ENCODE data around the gene ALPG. TPM values are rescaled to one million over a fixed set of nuclear protein-coding genes. Genes with fewer than 3 reads are reported as not detected.
"Not testable (repeated sequence)": the region's sequence is repeated elsewhere in the genome, so short reads cannot be mapped to it uniquely, and the experiment has no call there.

The ALPG gene
- total RNA-seq, 2 donors from 2014 or later, result not detected

DNA sequence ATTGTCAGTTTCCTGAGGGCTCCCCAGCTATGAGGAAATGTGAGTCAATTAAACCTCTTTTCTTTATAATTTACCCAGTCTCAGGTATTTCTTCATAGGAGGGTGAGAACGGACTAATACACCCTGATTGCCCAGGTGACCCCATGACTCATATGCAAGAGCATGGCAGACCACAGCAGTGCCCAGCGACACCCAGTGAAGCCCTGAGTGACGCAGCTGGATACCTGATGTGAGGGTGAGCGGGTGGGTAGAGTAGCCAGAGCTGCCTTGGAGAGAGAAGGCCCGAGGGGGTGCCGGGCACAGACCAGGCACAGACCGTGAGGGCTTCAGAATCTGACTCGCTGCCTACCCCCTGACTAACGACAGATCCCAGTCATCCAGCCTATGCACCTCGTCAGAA is 15.4 kb downstream of the ALPG start:
- DNase-seq, result no peak
- Mint-ChIP-seq H3K4me1 (ENCODE audit: low read depth) (no peaks in the 10 kb centered on the region), H3K9me3 (peaks cover 1 to 7% of the 10 kb centered on the region in 2 donors), H3K36me3 (ENCODE audit: insufficient read depth in 2 of 2) (peaks cover 0 to 7% of the 10 kb centered on the region in 2 donors), H3K4me3 (peak overlapping the region; percentile 11 to 45), H3K27me3 (ENCODE audit: low read depth) (peaks cover 40% of the 10 kb centered on the region), H3K27ac (no peak overlapping the region)
- no peak for ATAC-seq (replicated peaks in 1 of 2)

DNA sequence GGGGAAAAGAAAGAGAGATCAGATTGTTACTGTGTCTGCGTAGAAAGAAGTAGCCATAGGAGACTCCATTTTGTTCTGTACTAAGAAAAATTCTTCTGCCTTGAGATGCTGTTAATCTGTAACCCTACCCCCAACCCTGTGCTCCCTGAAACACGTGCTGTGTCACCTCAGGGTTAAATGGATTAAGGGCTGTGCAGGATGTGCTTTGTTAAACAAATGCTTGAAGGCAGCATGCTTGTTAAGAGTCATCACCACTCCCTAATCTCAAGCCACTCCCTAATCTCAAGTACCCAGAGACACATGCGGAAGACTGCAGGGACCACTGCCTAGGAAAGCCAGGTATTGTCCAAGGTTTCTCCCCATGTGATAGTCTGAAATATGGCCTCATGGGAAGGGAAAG is 16.4 kb downstream of the ALPG start:
- H3K27ac Mint-ChIP-seq; H3K36me3 Mint-ChIP-seq (ENCODE audit: insufficient read depth in 2 of 2); ATAC-seq (replicated peaks in 1 of 2); H3K9me3 Mint-ChIP-seq; H3K4me1 Mint-ChIP-seq (ENCODE audit: low read depth); H3K4me3 Mint-ChIP-seq; DNase-seq: not testable (repeated sequence)
- H3K27me3 Mint-ChIP-seq (ENCODE audit: low read depth), result peaks cover 36% of the 10 kb centered on the region

DNA sequence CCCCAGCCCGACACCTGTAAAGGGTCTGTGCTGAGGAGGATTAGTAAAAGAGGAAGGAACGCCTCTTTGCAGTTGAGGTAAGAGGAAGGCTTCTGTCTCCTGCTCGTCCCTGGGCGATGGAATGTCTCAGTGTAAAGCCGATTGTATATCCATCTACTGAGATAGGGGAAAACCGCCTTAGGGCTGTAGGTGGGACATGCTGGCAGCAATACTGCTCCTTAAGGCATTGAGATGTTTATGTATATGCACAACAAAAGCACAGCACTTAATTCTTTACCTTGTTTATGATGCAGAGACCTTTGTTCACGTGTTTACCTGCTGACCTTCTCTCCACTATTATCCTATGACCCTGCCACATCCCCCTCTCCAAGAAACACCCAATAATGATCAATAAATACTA is 16.8 kb downstream of the ALPG start:
- H3K4me3 Mint-ChIP-seq; H3K9me3 Mint-ChIP-seq; ATAC-seq (replicated peaks in 1 of 2); H3K4me1 Mint-ChIP-seq (ENCODE audit: low read depth); DNase-seq; H3K36me3 Mint-ChIP-seq (ENCODE audit: insufficient read depth in 2 of 2); H3K27ac Mint-ChIP-seq: not testable (repeated sequence)
- H3K27me3 Mint-ChIP-seq (ENCODE audit: low read depth), result peaks cover 32% of the 10 kb centered on the region

DNA sequence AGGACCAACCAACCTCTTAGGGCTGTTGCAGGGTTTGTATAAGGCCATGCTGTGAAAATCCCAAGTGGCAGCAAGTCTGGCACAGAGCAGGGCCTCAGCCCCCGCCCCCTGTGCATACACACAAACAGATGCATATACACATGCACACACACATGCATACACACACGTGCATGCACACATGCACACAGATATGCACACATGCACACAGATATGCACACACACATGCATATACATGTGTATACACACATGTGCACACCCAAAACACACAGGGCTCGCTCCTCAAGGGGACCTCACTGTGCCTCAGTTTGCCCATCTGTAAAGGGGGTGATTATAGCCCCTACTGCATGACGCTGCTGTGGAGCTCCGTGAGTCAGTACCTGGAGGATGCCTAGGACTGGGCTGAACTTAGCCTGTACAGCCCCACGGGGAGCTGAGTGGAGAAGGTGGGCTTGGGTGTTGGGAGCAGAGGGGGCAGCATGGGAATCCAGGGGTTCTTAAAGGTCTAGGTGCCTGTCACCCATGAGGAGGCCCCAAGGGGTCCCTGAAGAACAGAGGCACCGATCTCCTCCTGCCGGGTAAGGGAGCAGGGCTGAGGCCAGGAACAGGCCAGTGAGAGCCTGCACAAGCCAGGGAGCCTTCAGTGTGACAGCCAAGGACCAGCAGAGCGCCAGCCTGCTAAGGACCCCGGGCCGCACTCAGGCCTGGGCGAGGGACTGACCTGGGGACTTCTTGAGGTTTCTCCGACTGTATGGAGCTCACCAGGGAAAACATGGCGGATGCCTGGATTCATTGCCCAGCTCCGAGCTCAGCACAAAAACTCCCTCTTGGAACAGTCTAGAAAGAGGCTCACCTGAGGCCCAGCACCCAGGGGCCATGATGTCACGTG is 25.3 kb downstream of the ALPG start:
- H3K36me3 Mint-ChIP-seq (ENCODE audit: insufficient read depth in 2 of 2), result no peaks in the 10 kb centered on the region

DNA sequence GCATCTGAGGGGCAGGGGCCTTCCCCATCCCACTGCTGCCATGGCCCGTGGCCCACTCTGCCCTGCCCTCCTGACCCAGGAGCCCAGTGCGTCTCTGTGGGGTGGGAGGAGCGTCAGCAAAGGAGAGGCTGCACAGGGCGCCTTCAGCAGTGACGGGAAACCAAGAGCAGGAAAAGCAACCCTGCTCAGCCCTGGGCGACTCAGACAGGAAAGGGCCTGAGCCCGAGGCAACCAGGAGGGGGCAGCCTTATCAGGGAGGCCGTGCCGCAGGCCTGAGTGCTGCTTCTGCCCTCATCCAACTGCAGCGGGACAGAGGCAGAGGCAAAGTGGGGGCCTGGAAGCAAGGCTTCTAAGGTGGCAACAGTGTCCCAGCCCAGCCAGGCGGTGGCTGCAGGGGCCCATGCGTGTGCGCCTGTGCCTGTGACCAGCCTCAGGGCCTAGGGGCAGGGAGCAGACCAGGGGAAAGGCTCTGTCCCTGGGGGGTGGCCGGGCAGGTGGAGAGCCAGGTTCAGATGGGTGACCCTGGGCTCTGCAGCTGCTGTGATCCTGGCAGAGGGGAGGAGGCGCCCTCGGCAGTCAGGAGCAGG is 26.0 kb downstream of the ALPG start:
- Mint-ChIP-seq H3K27ac (no peak overlapping the region), H3K27me3 (ENCODE audit: low read depth) (no peaks in the 10 kb centered on the region), H3K4me1 (ENCODE audit: low read depth) (no peaks in the 10 kb centered on the region), H3K4me3 (no peak overlapping the region), H3K9me3 (no peaks in the 10 kb centered on the region), H3K36me3 (ENCODE audit: insufficient read depth in 2 of 2) (no peaks in the 10 kb centered on the region)
- DNase-seq (no peak), ATAC-seq (replicated peaks in 1 of 2) (peak; percentile 39 to 71)

More for the DNA sequence above, 25.3 kb downstream of the ALPG start:
- Mint-ChIP-seq H3K4me3 (no peak overlapping the region), H3K9me3 (no peaks in the 10 kb centered on the region), H3K4me1 (ENCODE audit: low read depth) (no peaks in the 10 kb centered on the region), H3K27ac (no peak overlapping the region), H3K27me3 (ENCODE audit: low read depth) (no peaks in the 10 kb centered on the region)
- DNase-seq (no peak), ATAC-seq (replicated peaks in 1 of 2) (no peak)

DNA sequence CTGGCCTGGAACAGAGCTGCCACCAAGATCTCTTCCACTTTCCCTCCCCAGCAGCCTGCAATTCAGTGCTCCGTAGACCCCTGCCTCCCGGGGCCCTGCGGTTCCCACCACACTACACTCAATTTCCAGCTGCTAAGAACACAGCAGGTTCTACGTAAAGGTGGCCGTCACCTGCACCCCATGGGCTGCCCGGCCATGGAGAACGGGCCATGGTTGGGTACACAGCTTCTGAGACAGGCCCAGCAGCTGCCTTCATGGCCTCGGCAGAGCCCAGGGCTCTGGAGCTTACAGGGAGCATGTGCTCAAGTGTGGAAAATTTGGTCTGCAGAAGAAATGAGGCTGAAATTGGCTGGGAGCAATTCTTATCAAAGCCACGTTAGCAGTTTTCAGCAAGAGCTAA is 27.0 kb downstream of the ALPG start:
- not testable (repeated sequence) for H3K27me3 Mint-ChIP-seq (ENCODE audit: low read depth); ATAC-seq (replicated peaks in 1 of 2); H3K4me1 Mint-ChIP-seq (ENCODE audit: low read depth); H3K27ac Mint-ChIP-seq; H3K4me3 Mint-ChIP-seq; H3K36me3 Mint-ChIP-seq (ENCODE audit: insufficient read depth in 2 of 2); H3K9me3 Mint-ChIP-seq; DNase-seq

DNA sequence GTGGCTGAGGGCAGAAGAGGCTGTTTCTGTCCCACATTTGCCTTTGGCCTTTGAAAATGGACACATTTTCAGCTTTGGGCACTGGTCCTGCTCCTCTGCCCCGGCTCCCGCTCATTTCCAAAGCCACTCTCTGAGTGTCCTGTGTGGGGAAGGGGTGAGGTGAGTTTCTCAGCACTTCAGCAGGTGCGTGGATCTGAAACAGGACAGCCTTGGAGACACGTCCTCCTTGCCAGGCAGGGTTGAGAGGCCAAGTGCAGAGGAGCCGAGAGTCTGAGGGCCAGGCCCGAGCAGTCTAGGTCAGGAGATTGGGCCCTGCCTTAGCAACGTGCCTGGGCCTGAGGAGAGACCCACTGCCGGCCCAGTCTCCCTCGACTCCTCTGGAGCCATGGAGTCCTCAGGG is 27.4 kb downstream of the ALPG start:
- DNase-seq (no peak), ATAC-seq (replicated peaks in 1 of 2) (no peak)
- no peaks in the 10 kb centered on the region for H3K36me3 Mint-ChIP-seq (ENCODE audit: insufficient read depth in 2 of 2)
- no peaks in the 10 kb centered on the region for H3K9me3 Mint-ChIP-seq
- H3K4me1 Mint-ChIP-seq (ENCODE audit: low read depth), result no peaks in the 10 kb centered on the region
- no peaks in the 10 kb centered on the region for H3K27me3 Mint-ChIP-seq (ENCODE audit: low read depth)
- H3K27ac Mint-ChIP-seq, result no peak overlapping the region
- no peak overlapping the region for H3K4me3 Mint-ChIP-seq

DNA sequence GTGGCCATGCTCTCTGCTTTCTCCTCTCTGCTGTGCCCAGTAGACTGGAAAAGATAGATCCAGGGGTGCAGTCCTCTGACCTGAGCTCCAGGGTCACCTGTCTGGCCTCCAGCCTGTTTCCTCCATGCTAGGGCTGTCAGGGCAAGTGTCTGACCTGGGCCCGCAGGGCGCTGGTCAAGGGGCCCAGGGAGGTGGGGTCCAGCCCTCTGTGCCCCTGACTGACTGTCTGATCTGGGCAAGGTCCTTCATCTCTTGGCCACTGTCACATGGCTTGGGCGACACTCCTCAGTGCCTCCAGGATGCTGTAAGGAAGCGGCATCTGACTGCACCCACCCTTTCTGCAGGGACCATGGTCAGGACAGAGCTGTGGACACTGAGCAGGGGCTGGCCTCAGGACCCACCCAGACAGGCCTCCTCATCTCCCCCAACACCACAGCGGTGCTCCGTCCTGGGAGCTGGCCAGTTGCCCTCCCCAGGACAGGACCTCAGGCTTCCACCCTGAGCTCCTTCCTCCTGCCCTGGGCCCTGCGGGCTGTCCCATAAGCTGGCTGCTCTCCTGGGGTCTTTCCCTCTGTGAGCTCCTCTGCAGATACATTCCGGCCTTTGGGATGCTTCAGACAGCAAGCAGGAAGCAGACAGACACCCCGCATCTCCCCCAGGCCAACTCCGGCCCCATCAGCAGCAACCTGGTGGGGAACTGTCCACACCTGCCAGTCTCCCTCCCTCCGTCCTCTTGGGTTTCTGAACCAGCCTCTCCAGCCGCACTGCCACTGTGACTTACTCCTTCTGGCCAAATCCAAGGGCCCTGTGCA is 28.1 kb downstream of the ALPG start:
- no peak overlapping the region for H3K27ac Mint-ChIP-seq
- H3K4me3 Mint-ChIP-seq, result no peak overlapping the region
- H3K9me3 Mint-ChIP-seq, result no peaks in the 10 kb centered on the region
- H3K4me1 Mint-ChIP-seq (ENCODE audit: low read depth), result no peaks in the 10 kb centered on the region
- DNase-seq (no peak), ATAC-seq (replicated peaks in 1 of 2) (no peak)
- H3K36me3 Mint-ChIP-seq (ENCODE audit: insufficient read depth in 2 of 2), result no peaks in the 10 kb centered on the region
- H3K27me3 Mint-ChIP-seq (ENCODE audit: low read depth), result no peaks in the 10 kb centered on the region

DNA sequence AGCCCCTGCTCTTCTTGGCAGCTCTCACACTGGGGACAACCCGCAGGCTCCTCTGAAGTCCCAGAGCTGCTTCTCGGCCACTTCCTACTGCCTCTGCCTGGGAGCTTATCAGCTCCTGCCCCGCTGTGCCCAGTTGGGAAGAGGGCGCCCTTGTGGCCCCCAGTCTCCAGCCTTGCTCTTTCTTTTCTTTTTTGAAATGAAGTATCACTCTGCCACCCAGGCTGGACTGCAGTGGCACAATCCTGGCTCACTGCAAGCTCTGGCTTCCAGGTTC is 28.7 kb downstream of the ALPG start:
- ATAC-seq (replicated peaks in 1 of 2) (no peak), DNase-seq (no peak)
- Mint-ChIP-seq H3K4me1 (ENCODE audit: low read depth) (peaks cover 4% of the 10 kb centered on the region), H3K27me3 (ENCODE audit: low read depth) (no peaks in the 10 kb centered on the region), H3K4me3 (no peak overlapping the region), H3K36me3 (ENCODE audit: insufficient read depth in 2 of 2) (no peaks in the 10 kb centered on the region), H3K9me3 (no peaks in the 10 kb centered on the region), H3K27ac (no peak overlapping the region)

DNA sequence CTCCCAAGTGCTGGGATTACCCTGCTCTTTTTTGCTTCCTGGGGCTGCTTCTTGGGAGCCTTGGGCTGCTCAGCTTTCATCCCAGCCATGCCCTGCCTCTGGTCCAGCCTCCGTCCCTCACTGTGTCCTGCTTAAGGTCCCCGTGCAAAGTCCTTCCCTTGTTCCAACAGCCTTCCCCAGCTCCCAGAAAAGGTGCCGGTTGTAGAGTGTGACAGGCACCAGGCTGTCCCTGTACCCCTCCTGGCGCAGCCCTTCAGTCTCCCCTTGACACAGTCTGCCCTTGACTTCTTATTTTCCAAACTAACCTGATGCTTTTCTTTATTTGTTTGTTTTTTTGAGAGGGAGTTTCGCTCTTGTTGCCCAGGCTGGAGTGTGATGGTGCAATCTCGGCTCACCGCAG is 29.2 kb downstream of the ALPG start:
- DNase-seq (no peak), ATAC-seq (replicated peaks in 1 of 2) (no peak)
- H3K9me3 Mint-ChIP-seq, result no peaks in the 10 kb centered on the region
- peaks cover 9% of the 10 kb centered on the region for H3K4me1 Mint-ChIP-seq (ENCODE audit: low read depth)
- no peaks in the 10 kb centered on the region for H3K36me3 Mint-ChIP-seq (ENCODE audit: insufficient read depth in 2 of 2)
- no peak overlapping the region for H3K4me3 Mint-ChIP-seq
- no peaks in the 10 kb centered on the region for H3K27me3 Mint-ChIP-seq (ENCODE audit: low read depth)
- no peak overlapping the region for H3K27ac Mint-ChIP-seq

DNA sequence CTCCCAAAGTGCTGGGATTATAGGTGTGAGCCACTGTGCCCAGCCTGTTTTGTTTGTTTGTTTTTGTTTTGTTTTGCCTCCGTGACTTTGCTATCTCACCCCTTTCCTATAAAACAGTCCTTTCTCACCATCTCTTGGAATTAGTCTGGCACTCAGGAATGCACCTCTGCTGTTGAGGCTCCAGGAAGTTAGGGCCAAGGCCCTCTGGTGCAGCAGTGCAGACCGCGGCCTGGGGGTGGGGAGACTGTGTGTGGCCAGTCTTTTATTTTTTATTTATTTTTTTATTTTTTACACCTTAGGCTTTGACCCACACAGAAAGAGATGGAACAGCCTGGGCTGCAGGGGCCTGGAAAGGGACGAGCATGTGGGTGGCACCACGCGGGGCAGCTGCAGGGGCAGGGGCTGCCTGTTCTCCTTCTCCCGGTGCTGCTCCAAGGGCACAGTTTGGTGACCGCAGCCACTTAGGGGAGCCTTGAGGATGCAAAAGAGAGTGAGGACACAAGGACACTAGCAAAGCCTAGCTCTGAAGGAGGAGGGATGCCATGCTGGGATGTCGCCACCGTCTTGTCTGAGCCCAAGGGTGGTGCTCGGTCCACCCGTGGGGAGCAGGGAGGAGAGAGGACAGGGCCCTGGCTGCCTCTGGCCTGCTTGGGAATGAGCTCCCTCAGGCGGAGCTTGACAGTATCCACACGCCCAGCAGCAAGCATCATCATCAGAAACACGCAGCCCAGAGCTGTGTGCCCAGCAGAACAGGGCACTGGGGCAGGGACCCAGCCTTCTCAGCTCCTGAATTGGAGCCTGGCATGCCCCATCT is 29.9 kb downstream of the ALPG start:
- Mint-ChIP-seq H3K27ac (no peak overlapping the region), H3K36me3 (ENCODE audit: insufficient read depth in 2 of 2) (no peaks in the 10 kb centered on the region), H3K4me1 (ENCODE audit: low read depth) (peaks cover 10% of the 10 kb centered on the region), H3K27me3 (ENCODE audit: low read depth) (no peaks in the 10 kb centered on the region), H3K4me3 (no peak overlapping the region), H3K9me3 (no peaks in the 10 kb centered on the region)
- DNase-seq, result no peak
- ATAC-seq (replicated peaks in 1 of 2), result no peak

DNA sequence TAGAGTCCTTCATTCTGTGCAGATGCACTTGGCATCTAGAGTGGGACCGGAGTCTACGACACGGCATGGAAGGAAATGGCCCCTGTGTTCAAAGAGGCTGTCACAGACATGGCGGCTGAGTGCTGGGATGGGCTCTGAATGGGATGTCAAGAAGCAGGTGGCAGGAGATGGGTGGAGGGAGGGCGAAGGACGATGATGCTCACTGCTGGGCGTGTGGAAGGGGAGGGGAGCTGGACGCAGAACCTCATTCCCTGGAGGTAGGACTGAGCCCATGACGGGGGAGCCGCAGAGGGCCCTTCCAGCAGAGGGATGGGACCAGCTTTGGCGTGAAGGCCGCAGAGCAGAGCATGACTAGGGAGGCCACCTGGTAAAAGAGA is 30.5 kb downstream of the ALPG start:
- Mint-ChIP-seq H3K9me3 (no peaks in the 10 kb centered on the region), H3K4me1 (ENCODE audit: low read depth) (peaks cover 10% of the 10 kb centered on the region), H3K27me3 (ENCODE audit: low read depth) (no peaks in the 10 kb centered on the region), H3K27ac (no peak overlapping the region), H3K4me3 (no peak overlapping the region), H3K36me3 (ENCODE audit: insufficient read depth in 2 of 2) (no peaks in the 10 kb centered on the region)
- no peak for ATAC-seq (replicated peaks in 1 of 2)
- no peak for DNase-seq

DNA sequence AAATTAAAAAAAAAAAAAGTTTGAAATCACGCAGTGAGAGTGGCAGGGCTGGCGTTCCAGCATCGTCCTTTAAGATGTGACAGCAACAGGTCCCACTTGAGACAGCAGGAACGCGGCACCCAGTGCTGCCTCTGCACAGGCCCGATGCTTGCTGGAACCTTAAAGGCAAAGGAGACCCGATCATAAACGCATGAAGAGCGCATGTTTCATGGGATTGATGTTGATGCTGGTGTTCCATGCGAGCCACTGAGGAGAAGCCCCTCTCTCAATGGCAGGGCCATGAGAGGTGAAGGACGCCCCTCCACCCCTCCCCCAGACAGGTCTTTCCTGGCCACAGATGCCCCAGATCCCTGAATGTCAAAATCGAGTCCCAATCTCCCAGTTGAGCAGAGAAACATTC is 31.4 kb downstream of the ALPG start:
- Mint-ChIP-seq H3K4me1 (ENCODE audit: low read depth) (peaks cover 10% of the 10 kb centered on the region), H3K36me3 (ENCODE audit: insufficient read depth in 2 of 2) (no peaks in the 10 kb centered on the region), H3K27me3 (ENCODE audit: low read depth) (no peaks in the 10 kb centered on the region), H3K27ac (no peak overlapping the region), H3K4me3 (no peak overlapping the region), H3K9me3 (no peaks in the 10 kb centered on the region)
- DNase-seq (no peak), ATAC-seq (replicated peaks in 1 of 2) (no peak)
